ENCODE measurements around the gene BPIFB1.
A peak's percentile ranks its signal among the peaks of the same experiment; 100 is the strongest.

BPIFB1 gene

GRCh38 chr20:33299111-33299603, 16.1 kb downstream of the BPIFB1 start:
- peak; percentile 72 for FAIRE-seq

- FAIRE-seq: no peak
Measured at GRCh38 chr20:33301192-33301930, 18.3 kb downstream of the BPIFB1 start.

DNA sequence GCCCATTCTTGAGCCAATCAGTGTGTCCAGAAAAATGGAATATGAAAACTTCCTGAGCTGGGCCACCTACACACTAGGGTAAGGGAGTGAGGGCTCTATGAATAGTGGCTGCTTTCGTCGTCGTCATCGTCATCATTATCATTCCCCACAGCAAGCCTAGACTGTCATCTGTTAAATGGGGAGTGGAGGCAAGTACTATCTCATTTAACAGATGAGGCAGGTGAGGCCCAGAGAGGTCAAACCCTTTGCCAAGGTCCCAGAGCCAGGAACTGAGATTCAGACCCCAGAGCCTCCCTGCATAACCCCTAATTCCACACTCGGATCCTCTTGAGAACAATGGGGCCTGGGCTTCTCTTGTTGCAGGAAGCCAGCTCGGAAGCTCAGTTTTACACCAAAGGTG, 20.6 kb downstream of the BPIFB1 start:
- no peak for FAIRE-seq

DNA sequence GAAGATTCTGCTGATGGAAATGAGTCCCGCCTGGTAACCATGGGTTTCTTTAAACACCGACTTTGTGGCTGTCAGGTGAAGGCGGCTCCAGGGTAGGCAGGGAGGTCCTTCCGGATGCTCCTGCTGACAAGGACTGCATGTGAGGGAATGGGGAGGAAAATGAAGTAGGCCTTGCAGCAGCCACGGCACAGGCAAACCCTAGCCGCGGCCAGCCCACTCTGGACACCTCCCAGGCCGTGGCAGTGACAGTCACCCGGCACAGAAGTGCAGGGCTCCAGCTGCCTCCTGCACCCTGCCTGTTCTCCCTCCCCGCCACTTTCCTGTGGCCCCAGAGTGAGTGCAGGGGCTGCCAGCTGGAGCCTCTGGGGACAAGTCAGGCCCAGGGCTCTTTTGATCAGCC, 21.0 kb downstream of the BPIFB1 start:
- no peak for FAIRE-seq

DNA sequence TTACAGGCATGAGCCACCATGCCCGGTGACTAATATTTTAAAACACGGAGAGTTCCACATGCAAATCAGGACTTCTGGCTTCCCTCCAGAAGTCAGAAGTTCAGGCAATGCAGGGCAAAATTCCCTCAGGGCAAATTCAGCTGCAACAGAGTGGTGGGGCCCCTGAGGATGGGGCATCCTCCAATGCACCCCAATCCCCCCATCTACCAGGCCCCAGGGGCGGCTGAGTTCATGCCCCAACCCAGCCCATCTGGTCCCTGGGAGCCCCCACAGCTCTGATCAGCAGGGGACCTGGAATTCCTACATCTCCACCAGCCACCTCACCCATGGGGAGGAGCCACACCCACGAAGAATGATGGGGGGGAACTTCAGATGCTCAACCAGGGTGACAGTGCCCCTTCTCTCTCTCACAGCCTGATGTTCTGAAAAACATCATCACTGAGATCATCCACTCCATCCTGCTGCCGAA, 22.6 kb downstream of the BPIFB1 start:
- no peak for FAIRE-seq

DNA sequence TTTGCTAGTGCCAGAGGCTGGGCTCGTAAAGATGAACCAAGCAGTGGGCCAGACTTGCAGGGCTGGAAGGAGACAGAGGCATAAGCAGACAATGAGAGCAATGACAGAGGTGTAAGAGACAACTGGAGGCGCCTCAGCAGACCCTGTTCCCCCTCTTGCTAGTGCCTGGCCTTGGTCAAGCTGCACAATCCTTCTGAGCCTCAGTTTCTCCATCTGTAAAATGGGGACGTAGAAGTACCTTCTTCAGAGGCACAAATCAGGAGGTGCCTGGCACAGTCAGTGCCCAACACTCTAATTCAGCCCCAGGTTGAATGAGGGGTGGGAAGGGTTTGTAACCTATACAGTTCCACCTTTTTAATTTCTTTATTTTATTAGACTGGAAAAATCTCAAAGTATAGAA, 23.2 kb downstream of the BPIFB1 start:
- no peak for FAIRE-seq

DNA sequence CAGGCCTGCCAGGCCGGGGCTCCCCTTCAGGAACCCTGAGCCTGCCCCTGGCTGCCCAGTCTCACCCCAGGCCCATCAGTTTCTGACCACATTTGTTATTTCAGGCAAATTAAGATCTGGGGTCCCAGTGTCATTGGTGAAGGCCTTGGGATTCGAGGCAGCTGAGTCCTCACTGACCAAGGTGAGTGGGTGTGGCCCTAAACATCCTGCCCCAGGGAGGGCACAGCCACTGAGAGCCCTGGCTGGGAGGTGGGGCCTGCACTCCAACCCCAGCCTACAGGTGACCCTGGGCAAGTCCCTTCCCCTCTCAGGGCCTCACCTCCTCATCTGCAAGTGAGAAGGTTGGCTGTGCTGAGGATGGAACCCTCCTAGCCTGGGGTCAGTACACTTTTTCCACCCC, 23.8 kb downstream of the BPIFB1 start:
- FAIRE-seq: no peak

GRCh38 chr20:33308668-33309067, 25.7 kb downstream of the BPIFB1 start:
- FAIRE-seq: no peak

- FAIRE-seq: no peak
Measured at GRCh38 chr20:33309631-33310030, 26.6 kb downstream of the BPIFB1 start.

DNA sequence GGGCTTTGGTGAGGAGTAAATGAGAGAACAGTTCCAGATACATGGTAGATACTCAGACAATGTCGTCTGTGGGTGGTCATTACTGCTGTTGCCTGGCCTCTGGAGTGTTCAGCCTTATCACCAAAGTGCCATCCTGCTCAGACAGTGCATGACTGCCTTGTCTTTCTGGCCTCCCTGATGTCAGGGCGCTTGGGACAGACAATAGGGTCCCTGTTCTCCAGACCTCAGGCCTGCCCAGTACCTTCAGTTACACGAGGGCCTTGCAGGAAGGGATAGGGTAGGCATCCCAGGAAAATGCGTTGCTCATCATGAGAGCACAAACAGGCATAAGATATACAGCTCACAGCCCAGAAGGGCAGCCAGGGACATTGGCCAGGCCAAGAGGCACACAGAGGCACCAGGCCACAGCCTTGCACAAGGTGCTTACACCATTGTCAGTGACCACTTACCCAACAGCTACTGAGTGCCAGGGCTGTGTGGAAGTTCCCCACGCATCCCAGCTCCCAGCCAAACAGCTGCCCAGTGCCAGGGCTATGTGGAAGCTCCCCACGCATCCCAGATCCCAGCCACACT, 27.4 kb downstream of the BPIFB1 start:
- no peak for FAIRE-seq

- no peak for FAIRE-seq
Measured at GRCh38 chr20:33311011-33311410, 28.0 kb downstream of the BPIFB1 start.

DNA sequence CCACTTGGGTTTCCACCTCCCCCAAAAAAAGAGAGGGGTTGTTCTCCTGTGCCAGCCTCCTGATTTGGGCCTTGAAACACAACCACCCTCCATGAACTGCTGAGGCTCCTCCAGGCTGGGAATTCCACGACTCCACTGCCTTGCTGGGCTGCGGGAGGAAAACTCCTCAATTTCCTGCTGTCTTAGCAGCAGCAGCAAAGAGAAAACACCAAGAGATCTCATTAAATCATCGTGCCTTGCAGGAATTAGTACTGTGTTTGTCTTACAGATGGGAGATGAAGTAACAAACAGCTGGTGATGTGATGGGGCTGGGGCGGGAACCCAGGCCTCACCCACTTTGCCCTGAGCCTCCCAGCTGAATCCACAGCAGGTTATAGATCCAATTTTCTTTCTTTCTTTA, 29.0 kb downstream of the BPIFB1 start:
- no peak for FAIRE-seq

DNA sequence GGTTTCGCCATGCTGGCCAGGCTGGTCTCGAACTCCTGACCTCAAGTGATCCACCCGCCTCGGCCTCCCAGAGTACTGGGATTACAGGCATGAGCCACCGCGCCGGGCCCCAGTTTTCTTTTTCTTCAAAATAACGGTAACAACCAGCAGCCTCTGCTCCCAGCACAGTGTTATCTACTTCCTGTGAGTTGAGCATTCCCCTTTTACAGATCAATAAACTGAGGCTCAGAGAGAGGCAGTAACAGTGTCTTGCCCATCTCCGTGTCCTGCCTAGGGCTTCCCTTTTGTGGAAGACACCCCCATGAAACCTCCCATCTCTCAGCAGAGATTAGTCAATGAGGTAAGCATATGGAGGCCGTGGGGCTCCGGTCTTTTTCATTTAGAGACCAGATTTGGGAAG, 29.6 kb downstream of the BPIFB1 start:
- no peak for FAIRE-seq

DNA sequence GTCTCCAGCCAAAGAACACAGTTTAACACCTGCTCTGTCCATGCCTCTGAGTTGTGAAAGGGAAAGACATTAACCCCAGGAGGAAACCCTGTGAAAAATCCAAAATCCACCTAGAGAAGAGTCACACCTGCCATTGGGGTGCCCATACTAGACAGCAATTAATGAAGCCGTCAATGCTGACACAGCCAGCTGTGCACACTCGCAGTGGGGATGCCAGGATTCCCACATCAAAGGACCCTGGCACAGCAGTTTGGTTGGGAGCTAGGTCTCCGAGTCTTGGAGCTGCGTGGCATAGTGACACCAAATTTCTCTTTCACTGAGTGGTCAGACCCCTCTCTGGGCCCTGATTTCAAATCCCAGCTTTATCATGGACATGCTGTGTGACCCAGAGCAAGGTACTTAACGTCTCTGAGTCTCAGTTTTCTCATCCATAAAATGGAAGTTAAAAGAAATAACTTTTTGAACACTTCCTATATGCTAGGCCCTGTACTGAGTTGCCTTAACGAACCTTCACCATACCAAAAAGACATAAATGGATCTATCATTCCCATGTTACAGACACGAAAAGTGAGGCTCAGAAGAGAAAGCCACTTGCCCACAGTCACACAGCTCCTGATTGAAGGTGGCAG, 30.8 kb downstream of the BPIFB1 start:
- no peak for FAIRE-seq

- FAIRE-seq: no peak
Measured at GRCh38 chr20:33316343-33316742, 33.3 kb downstream of the BPIFB1 start.

- no peak for FAIRE-seq
Measured at GRCh38 chr20:33316958-33317357, 33.9 kb downstream of the BPIFB1 start.

- no peak for FAIRE-seq
Measured at GRCh38 chr20:33317424-33318095, 34.5 kb downstream of the BPIFB1 start.

DNA sequence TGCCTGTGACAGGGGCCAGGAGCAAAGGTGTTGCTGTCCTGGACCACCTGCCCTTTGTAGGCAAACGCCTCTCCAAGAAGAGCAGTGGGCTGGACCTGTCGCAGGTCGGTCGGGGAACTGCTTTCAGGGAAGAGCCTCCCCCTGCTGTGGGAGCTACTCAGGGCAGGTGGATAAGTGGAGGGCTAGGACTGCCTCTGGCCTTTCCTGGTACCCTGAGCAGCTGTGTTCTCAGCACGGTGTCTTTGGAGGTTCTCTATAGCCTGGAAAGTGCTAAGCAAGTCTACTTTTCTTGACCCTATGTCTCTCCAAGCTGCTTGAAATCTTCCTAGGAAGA, 35.0 kb downstream of the BPIFB1 start:
- no peak for FAIRE-seq

DNA sequence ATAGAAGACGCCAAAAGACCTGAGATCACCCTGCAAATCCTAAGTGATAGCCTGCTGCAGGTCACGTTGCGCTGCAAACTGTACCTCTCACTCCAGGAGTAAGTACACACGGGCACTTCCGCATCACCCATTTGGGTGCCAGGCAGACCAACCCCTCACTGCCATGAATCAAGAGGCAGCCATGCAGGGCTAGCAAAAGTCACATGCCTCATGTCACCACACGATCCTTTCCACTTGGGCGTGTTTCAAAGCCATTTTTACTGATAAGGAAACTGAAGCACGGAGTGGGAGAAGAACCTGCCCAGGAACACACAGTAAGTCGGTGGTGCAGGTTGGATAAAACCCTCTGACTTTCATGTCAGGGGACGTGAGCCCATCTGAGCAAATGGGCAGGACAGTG, 37.0 kb downstream of the BPIFB1 start:
- no peak for FAIRE-seq

- FAIRE-seq: no peak
Measured at GRCh38 chr20:33322456-33322855, 39.4 kb downstream of the BPIFB1 start.

DNA sequence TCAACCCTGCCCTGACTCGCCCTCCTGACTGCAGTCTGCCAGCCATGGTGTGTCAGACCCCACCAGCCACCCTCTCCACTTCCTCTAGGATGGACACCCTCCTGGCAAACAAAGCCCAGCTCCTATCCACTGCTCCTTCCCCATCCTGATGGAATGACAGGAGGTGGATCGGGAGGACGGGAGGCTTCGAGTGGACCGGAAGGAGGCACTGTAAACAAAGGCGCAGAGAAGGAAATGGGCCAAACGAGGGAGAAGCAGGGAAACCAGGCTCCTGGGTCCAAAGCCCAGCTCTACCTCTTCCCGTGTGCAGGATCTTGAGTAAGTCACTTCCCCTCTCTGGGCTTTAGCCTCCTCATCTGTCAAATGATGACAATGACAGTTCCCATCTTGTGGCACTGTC, 40.2 kb downstream of the BPIFB1 start:
- FAIRE-seq: no peak

- FAIRE-seq: no peak
Measured at GRCh38 chr20:33325350-33325749, 42.3 kb downstream of the BPIFB1 start.

All from G401.6 (cell line).